SH-SY5Y (cell line): ENCODE measurements around the gene PARP9.

Experiments
- GATA2 ChIP-seq: IDR thresholded peaks from 2 replicates; pipeline ENCODE4 v1.6.1; 2011; ENCODE audit warnings: mild to moderate bottlenecking, low read depth, low read length
- GATA3 ChIP-seq: IDR thresholded peaks from 2 replicates; pipeline ENCODE4 v1.6.1; 2011; ENCODE audit warnings: low read depth, mild to moderate bottlenecking, low read length, moderate library complexity

GRCh38 chr3:122508135-122508914 lies 55.8 kb downstream of the PARP9 start:
- TF ChIP-seq GATA3 (no peak), GATA2 (no peak)
